OCI-LY7 (cell line): Measurements from ENCODE around the gene OAT.

Experiments
- EZH2phosphoT487 ChIP-seq: fragments of 200-600 bp; sonication (generic); IDR thresholded peaks from 2 replicates; pipeline ENCODE4 v1.6.1; 2018; ENCODE audit warnings: low read depth, borderline replicate concordance, mild to moderate bottlenecking, mixed run types, antibody characterized with exemption, low read length, moderate library complexity, mixed read lengths
- TF ChIP-seq, protein P1 (sequence below): fragments of 200-600 bp; sonication (generic); conservative IDR thresholded peaks from 2 replicates; pipeline ENCODE4 v1.5.1; 2014; ENCODE audit warnings: mild to moderate bottlenecking, antibody characterized with exemption, low read length, moderate library complexity, mixed read lengths

DNA sequence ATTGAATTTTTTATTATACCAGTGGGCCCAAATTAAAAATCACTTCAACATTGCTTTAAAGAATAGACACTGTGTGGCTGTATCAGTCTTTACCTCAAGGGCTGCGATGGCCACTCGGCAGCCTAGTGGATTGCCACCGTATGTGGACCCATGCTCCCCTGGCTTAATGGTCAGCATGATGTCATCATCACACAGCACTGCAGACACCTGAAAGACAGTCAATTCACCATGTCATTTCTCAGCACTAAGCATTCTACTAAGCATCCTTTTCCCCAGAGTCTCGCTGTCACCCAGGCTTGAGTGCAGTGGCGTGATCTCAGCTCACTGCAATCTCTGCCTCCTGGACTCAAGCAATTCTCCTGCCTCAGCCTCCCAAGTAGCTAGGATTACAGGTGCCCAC, 17.1 kb downstream of the OAT start:
- TF ChIP-seq, protein P1, sequence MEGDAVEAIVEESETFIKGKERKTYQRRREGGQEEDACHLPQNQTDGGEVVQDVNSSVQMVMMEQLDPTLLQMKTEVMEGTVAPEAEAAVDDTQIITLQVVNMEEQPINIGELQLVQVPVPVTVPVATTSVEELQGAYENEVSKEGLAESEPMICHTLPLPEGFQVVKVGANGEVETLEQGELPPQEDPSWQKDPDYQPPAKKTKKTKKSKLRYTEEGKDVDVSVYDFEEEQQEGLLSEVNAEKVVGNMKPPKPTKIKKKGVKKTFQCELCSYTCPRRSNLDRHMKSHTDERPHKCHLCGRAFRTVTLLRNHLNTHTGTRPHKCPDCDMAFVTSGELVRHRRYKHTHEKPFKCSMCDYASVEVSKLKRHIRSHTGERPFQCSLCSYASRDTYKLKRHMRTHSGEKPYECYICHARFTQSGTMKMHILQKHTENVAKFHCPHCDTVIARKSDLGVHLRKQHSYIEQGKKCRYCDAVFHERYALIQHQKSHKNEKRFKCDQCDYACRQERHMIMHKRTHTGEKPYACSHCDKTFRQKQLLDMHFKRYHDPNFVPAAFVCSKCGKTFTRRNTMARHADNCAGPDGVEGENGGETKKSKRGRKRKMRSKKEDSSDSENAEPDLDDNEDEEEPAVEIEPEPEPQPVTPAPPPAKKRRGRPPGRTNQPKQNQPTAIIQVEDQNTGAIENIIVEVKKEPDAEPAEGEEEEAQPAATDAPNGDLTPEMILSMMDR = no peak
- no peak for TF ChIP-seq EZH2phosphoT487
